H1 (cell line): Measurements from ENCODE around the gene TYRP1. TPM values are rescaled to one million over a fixed set of nuclear protein-coding genes. Genes with fewer than 3 reads are reported as not detected.

Source experiments
- CTCF ChIA-PET: fragments of 300-600 bp; sonication (Branson Sonifier 250); formaldehyde crosslinking; loops from one replicate; lab custom pipeline; 2021; ENCODE audit not compliant: partially characterized antibody; lab: Charles Lee
- POLR2A ChIA-PET: fragments of 300-600 bp; sonication (Branson Sonifier 250); formaldehyde crosslinking; loops from one replicate; lab custom pipeline; 2021; ENCODE audit warnings: inconsistent platforms; ENCODE audit not compliant: partially characterized antibody; lab: Charles Lee
- DNase-seq, 2 experiments: peaks; one replicate each; pipeline versions ENCODE4 v3.0.0 to v3.0.0-alpha.2; 2010 to 2022; ENCODE audit warnings: low spot score in 2 of 2, low read depth in 1 of 2, mixed read lengths in 1 of 2
- FAIRE-seq: peaks from 2 replicates; lab custom pipeline; 2011; peaks lifted over from hg19 to GRCh38; lab: Jason Lieb, UNC
- H2AFZ ChIP-seq: 2 replicates; pipeline ENCODE4 v1.8.1; 2012; ENCODE audit warnings: low read length, inconsistent platforms
- H2AK5ac ChIP-seq: 2 replicates; pipeline ENCODE4 v1.6.1; 2013; ENCODE audit warnings: low read depth, low read length
- H2BK120ac ChIP-seq: replicated peaks from 2 replicates; pipeline ENCODE3; 2013; ENCODE audit warnings: low read depth, low read length, inconsistent platforms
- H2BK12ac ChIP-seq: 2 replicates; pipeline ENCODE4 v1.6.1; 2013; ENCODE audit warnings: low read depth, low read length
- H2BK15ac ChIP-seq: 2 replicates; pipeline ENCODE4 v1.6.1; 2013; ENCODE audit warnings: low read length
- H2BK20ac ChIP-seq: 2 replicates; pipeline ENCODE4 v1.6.1; 2013; ENCODE audit warnings: low read length
- H2BK5ac ChIP-seq: 2 replicates; pipeline ENCODE4 v1.6.1; 2013; ENCODE audit warnings: low read depth, low read length
- H3K14ac ChIP-seq: 2 replicates; pipeline ENCODE4 v1.6.1; 2013; ENCODE audit warnings: inconsistent platforms; ENCODE audit not compliant: insufficient read length
- H3K18ac ChIP-seq: 2 replicates; pipeline ENCODE4 v1.6.1; 2013; ENCODE audit warnings: low read length; ENCODE audit errors: extremely low read depth
- H3K23ac ChIP-seq: 2 replicates; pipeline ENCODE4 v1.6.1; 2013; ENCODE audit warnings: inconsistent platforms; ENCODE audit not compliant: insufficient read length
- H3K23me2 ChIP-seq: 2 replicates; pipeline ENCODE4 v1.6.1; 2013; ENCODE audit warnings: low read depth, low read length
- H3K27ac ChIP-seq: 2 replicates; pipeline ENCODE4 v1.6.1; 2011; ENCODE audit warnings: low read depth, low read length, inconsistent platforms
- H3K27me3 ChIP-seq, 4 experiments: replicated peaks in 1 of 4; 1 replicate in 1 of 4; 2 replicates in 3 of 4; pipeline versions ENCODE4 v1.6.1 to v1.8.1; 2011 to 2013; ENCODE audit warnings: low read length in 3 of 4, mild to moderate bottlenecking in 3 of 4, inconsistent platforms in 2 of 4, mixed read lengths in 2 of 4, moderate library complexity in 1 of 4; ENCODE audit not compliant: control insufficient read depth in 3 of 4, insufficient read depth in 3 of 4; ENCODE audit errors: extremely low read depth in 1 of 4
- H3K36me3 ChIP-seq, 4 experiments: 2 replicates each; pipeline versions ENCODE4 v1.6.1 to v1.8.1; 2011 to 2013; ENCODE audit warnings: mild to moderate bottlenecking in 4 of 4, low read length in 3 of 4, moderate library complexity in 2 of 4, control low read depth in 1 of 4, inconsistent platforms in 1 of 4; ENCODE audit not compliant: insufficient read depth in 4 of 4, control insufficient read depth in 2 of 4
- H3K4ac ChIP-seq: replicated peaks from 2 replicates; pipeline ENCODE3; 2013; ENCODE audit warnings: low read length, low read depth, mixed read lengths, inconsistent platforms; ENCODE audit not compliant: insufficient read length
- H3K4me1 ChIP-seq, 4 experiments: replicated peaks in 1 of 4; 1 replicate in 1 of 4; 2 replicates in 3 of 4; pipeline versions ENCODE4 v1.6.1 to v1.8.1; 2011 to 2013; ENCODE audit warnings: low read length in 3 of 4, inconsistent platforms in 2 of 4, mixed read lengths in 1 of 4; ENCODE audit not compliant: insufficient read depth in 4 of 4, control insufficient read depth in 3 of 4
- H3K4me2 ChIP-seq, 2 experiments: 2 replicates each; pipeline versions ENCODE4 v1.6.1 to v1.8.1; 2011 to 2013; ENCODE audit warnings: low read depth in 2 of 2, low read length in 2 of 2, control low read depth in 1 of 2, inconsistent platforms in 1 of 2, mild to moderate bottlenecking in 1 of 2; ENCODE audit not compliant: insufficient read depth in 1 of 2
- H3K4me3 ChIP-seq, 4 experiments: fragments of 200-600, 300-600 bp in 1 of 4; sonication (generic), shearing (Covaris generic), sonication (Bioruptor Twin) in 1 of 4; 2 replicates each; pipeline versions ENCODE4 v1.5.1 to v1.8.1; 2011 to 2016; ENCODE audit warnings: low read length in 4 of 4, low read depth in 3 of 4, control low read depth in 2 of 4, inconsistent platforms in 2 of 4, mild to moderate bottlenecking in 2 of 4, mixed read lengths in 1 of 4, moderate library complexity in 1 of 4; ENCODE audit not compliant: insufficient read depth in 2 of 4; ENCODE audit errors: extremely low read depth in 1 of 4
- H3K56ac ChIP-seq: replicated peaks from 2 replicates; pipeline ENCODE3; 2013; ENCODE audit warnings: low read depth, mild to moderate bottlenecking, mixed read lengths, low read length, inconsistent platforms; ENCODE audit not compliant: insufficient read length
- H3K79me1 ChIP-seq: 2 replicates; pipeline ENCODE4 v1.6.1; 2013; ENCODE audit warnings: low read depth, low read length, control low read depth
- H3K79me2 ChIP-seq, 2 experiments: 2 replicates each; pipeline versions ENCODE4 v1.6.1 to v1.8.1; 2012 to 2013; ENCODE audit warnings: low read length in 2 of 2, mild to moderate bottlenecking in 2 of 2, inconsistent platforms in 1 of 2; ENCODE audit not compliant: insufficient read depth in 2 of 2, control insufficient read depth in 1 of 2
- H3K9ac ChIP-seq, 4 experiments: replicated peaks in 1 of 4; 1 replicate in 1 of 4; 2 replicates in 3 of 4; pipeline versions ENCODE4 v1.6.1 to v1.8.1; 2011 to 2013; ENCODE audit warnings: low read depth in 3 of 4, low read length in 3 of 4, control low read depth in 2 of 4, mild to moderate bottlenecking in 2 of 4, moderate library complexity in 2 of 4, inconsistent platforms in 1 of 4; ENCODE audit errors: extremely low read depth in 1 of 4
- H3K9me3 ChIP-seq, 2 experiments: 2 replicates each; pipeline versions ENCODE4 v1.6.1 to v1.8.1; 2012 to 2013; ENCODE audit warnings: mild to moderate bottlenecking in 2 of 2, moderate library complexity in 2 of 2, control low read depth in 1 of 2, inconsistent platforms in 1 of 2, low read depth in 1 of 2, low read length in 1 of 2, mixed read lengths in 1 of 2; ENCODE audit not compliant: insufficient read depth in 2 of 2
- H4K20me1 ChIP-seq, 2 experiments: replicated peaks in 1 of 2; 2 replicates each; pipeline versions ENCODE3 to v1.8.1; 2011 to 2013; ENCODE audit warnings: inconsistent platforms in 2 of 2, low read length in 2 of 2, mild to moderate bottlenecking in 1 of 2; ENCODE audit not compliant: insufficient read depth in 2 of 2, control insufficient read depth in 1 of 2
- H4K5ac ChIP-seq: 2 replicates; pipeline ENCODE4 v1.6.1; 2013; ENCODE audit warnings: low read length, low read depth, mixed read lengths, inconsistent platforms; ENCODE audit not compliant: insufficient read length
- H4K8ac ChIP-seq: 2 replicates; pipeline ENCODE4 v1.8.0; 2013; ENCODE audit warnings: mild to moderate bottlenecking, moderate library complexity, low read length, inconsistent platforms; ENCODE audit not compliant: insufficient read depth; ENCODE audit errors: extremely low read depth
- H4K91ac ChIP-seq: replicated peaks from 2 replicates; pipeline ENCODE3; 2013; ENCODE audit warnings: low read length, mixed read lengths, inconsistent platforms; ENCODE audit not compliant: insufficient read length
- CREB1 ChIP-seq: IDR thresholded peaks from 2 replicates; pipeline ENCODE4 v1.6.1; 2012; ENCODE audit warnings: inconsistent platforms
- FOSL1 ChIP-seq: IDR thresholded peaks from 2 replicates; pipeline ENCODE4 v1.6.1; 2011; ENCODE audit warnings: mild to moderate bottlenecking, low read depth, low read length, moderate library complexity; ENCODE audit not compliant: insufficient read depth
- GABPA ChIP-seq: IDR thresholded peaks from 2 replicates; pipeline ENCODE4 v1.6.1; 2011; ENCODE audit warnings: mild to moderate bottlenecking, low read length, moderate library complexity, borderline replicate concordance; ENCODE audit not compliant: insufficient read depth
- JUND ChIP-seq: IDR thresholded peaks from 2 replicates; pipeline ENCODE4 v1.6.1; 2011; ENCODE audit warnings: mild to moderate bottlenecking, improper control_type of control experiment, low read length
- KDM1A ChIP-seq: fragments of 200-600, 300-600 bp; sonication (generic); IDR thresholded peaks from 2 replicates; pipeline ENCODE4 v1.7.1; 2016; ENCODE audit warnings: mild to moderate bottlenecking, low read length, borderline replicate concordance
- KDM4A ChIP-seq: IDR thresholded peaks from one replicate; pipeline ENCODE4 v1.7.1; 2012; ENCODE audit warnings: low read depth, mild to moderate bottlenecking, moderate library complexity, low read length, inconsistent platforms; ENCODE audit not compliant: severe bottlenecking
- MAFK ChIP-seq: IDR thresholded peaks from 2 replicates; pipeline ENCODE4 v1.6.1; 2012; ENCODE audit warnings: low read depth, mild to moderate bottlenecking, improper control_type of control experiment, low read length
- RBBP5 ChIP-seq: IDR thresholded peaks from 2 replicates; pipeline ENCODE4 v1.7.1; 2012; ENCODE audit warnings: low read depth, mild to moderate bottlenecking, inconsistent platforms, low read length, moderate library complexity, borderline replicate concordance
- SIRT6 ChIP-seq: IDR thresholded peaks from one replicate; pipeline ENCODE4 v1.7.1; 2012; ENCODE audit warnings: low read length, inconsistent platforms
- SP1 ChIP-seq: IDR thresholded peaks from 2 replicates; pipeline ENCODE4 v1.6.1; 2011; ENCODE audit warnings: low read depth, low read length
- YY1 ChIP-seq: IDR thresholded peaks from 2 replicates; pipeline ENCODE4 v1.6.1; 2011; ENCODE audit warnings: low read depth, mild to moderate bottlenecking, low read length
- ZNF274 ChIP-seq: IDR thresholded peaks from 2 replicates; pipeline ENCODE4 v1.7.0; 2012; ENCODE audit warnings: low read length, borderline replicate concordance; ENCODE audit errors: extremely low read depth
- WGBS, 2 experiments: shearing (Covaris generic) in 1 of 2; methylation state at CpG; one replicate each; pipeline versions ENCODE4 v1.1.6 to v1.1.7; 2013 to 2015; ENCODE audit warnings: low lambda C conversion rate in 2 of 2, mixed read lengths in 2 of 2, inconsistent platforms in 1 of 2, low coverage in 1 of 2, missing lambda C conversion rate in 1 of 2; ENCODE audit not compliant: insufficient replicate concordance in 2 of 2, insufficient coverage in 1 of 2, insufficient read length in 1 of 2; ENCODE audit errors: extremely low coverage in 1 of 2, missing lambda C conversion rate in 1 of 2; 5-methylcytosine and 5-hydroxymethylcytosine counted together
- long read RNA-seq, 2 experiments: library from RNA in 1 of 2; library from capped mRNA in 1 of 2; stranded (forward); transcript quantifications; one replicate each; pipeline ENCODE4 v2.0.0, GENCODE V29; 2021; ENCODE audit warnings: inconsistent platforms in 1 of 2
- polyA minus RNA-seq, 3 experiments: library from RNA; depleted of rRNA, polyadenylated mRNA; stranded (reverse); fragments of >200 nt; gene quantifications; 1 replicate in 2 of 3; 2 replicates in 1 of 3; pipeline ENCODE4 v1.2.3, GENCODE V29; 2011
- polyA plus RNA-seq, 7 experiments: library from polyadenylated mRNA; depleted of rRNA in 3 of 7; stranded (reverse) in 5 of 7; unstranded in 2 of 7; fragments of >200 nt in 5 of 7; fragments of 200-250 nt in 2 of 7; gene quantifications; 1 replicate in 5 of 7; 2 replicates in 1 of 7; 4 replicates in 1 of 7; pipeline versions ENCODE4 v1.2.1 to v1.2.3, GENCODE V29; 2011 to 2013; ENCODE audit warnings: missing spikeins in 2 of 7, mixed read lengths in 2 of 7
- total RNA-seq: library from RNA; stranded (reverse); fragmentation: NEBNext Ultra II Directional; extraction: Animal tissue kit (Norgen Biotek cat#: 25700); gene quantifications from 2 replicates; pipeline ENCODE4 v1.2.1, GENCODE V29; 2021

TYRP1 gene
- total RNA-seq = not detected in 2 replicates
- polyA plus RNA-seq (2011; rRNA removed) = 0.15 and 0.16 TPM in 2 replicates
- 0.12 TPM for polyA plus RNA-seq (2011; cell fraction: cytosol; rRNA removed)
- polyA plus RNA-seq (2011; cell fraction: nucleus; rRNA removed) = 0.53 TPM
- 0.15 TPM in 2 of 4 replicates, not detected in the others for polyA plus RNA-seq (2012, experiment 1 of 2)
- not detected for polyA plus RNA-seq (2012, experiment 2 of 2)
- polyA plus RNA-seq (2013, experiment 1 of 2) = 0.14 TPM
- 0.17 TPM for polyA plus RNA-seq (2013, experiment 2 of 2)
- polyA minus RNA-seq (2011; rRNA and poly(A)+ RNA removed) = 0.29 TPM in 1 of 2 replicates, not detected in the other
- polyA minus RNA-seq (2011; cell fraction: cytosol; rRNA and poly(A)+ RNA removed) = not detected
- not detected for polyA minus RNA-seq (2011; cell fraction: nucleus; rRNA and poly(A)+ RNA removed)
- long read RNA-seq, experiment 1 = 0 reads
- long read RNA-seq, experiment 2 = 0 reads

DNA sequence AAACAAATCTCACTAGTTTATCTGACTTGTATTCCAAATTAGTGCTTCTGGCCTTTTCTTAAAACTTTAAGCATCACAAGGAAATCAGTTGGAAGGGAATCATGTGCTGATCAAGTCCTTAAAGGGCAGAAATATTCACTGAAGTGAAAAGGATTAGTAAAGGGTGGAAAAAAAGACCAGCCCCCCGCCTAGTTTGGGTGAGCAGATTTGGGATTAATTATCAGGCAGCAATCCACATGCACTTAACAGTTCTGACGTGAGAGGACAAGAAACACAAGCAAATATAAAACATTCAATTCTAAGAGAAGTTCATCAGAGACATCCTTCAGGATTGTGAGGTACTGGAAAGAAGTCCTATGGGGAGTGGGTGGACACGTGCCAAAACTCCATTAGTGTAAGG lies at the start of gene TYRP1:
Gene TYRP1 (plus strand): TSS at position 245 of the 400 bp plus-strand sequence. CDS start 612 bp downstream, outside the sequence.
- H4K5ac ChIP-seq = no peak within 1 kb of the TSS
- H2BK5ac ChIP-seq = no peak within 1 kb of the TSS
- no peak within 1 kb of the TSS for H2BK20ac ChIP-seq
- no peak within 1 kb of the TSS for H3K23ac ChIP-seq
- no peak within 1 kb of the TSS for H3K4me2 ChIP-seq
- POLR2A ChIA-PET = no interaction called here
- no peaks in the 10 kb centered on the region for H3K27me3 ChIP-seq
- no peaks in the 10 kb centered on the region for H3K79me1 ChIP-seq
- H4K8ac ChIP-seq = no peak within 1 kb of the TSS
- no peak within 1 kb of the TSS for H4K91ac ChIP-seq
- DNase-seq (no peak), FAIRE-seq (no peak)
- H2BK120ac ChIP-seq = no peak within 1 kb of the TSS
- WGBS, 2 experiments = 95% methylated on average over 3 of the region's 3 CpGs; no CpG with 5 or more reads in 1 of the 2 experiments
- no peak within 1 kb of the TSS for H2BK15ac ChIP-seq
- 0 out of 2 replicates have a peak within 1 kb of the TSS, but pooled peaks have one; percentile 40 for H2AFZ ChIP-seq
- no peak within 1 kb of the TSS for H3K9ac ChIP-seq
- no peak within 1 kb of the TSS for H3K27ac ChIP-seq
- no peak within 1 kb of the TSS for H3K14ac ChIP-seq
- CTCF ChIA-PET = no interaction called here
- H3K9me3 ChIP-seq = no peaks in the 10 kb centered on the region
- H3K36me3 ChIP-seq = no peaks in the 10 kb centered on the region
- H2AK5ac ChIP-seq = no peak within 1 kb of the TSS
- no peak within 1 kb of the TSS for H3K4ac ChIP-seq
- no peak within 1 kb of the TSS for H2BK12ac ChIP-seq
- H3K18ac ChIP-seq = no peak within 1 kb of the TSS
- H3K4me1 ChIP-seq = no peaks in the 10 kb centered on the region
- H3K79me2 ChIP-seq = no peaks in the 10 kb centered on the region
- no peak within 1 kb of the TSS for H3K56ac ChIP-seq
- peaks cover 2% of the 10 kb centered on the region; the same call in 1 of the 2 replicates for H3K23me2 ChIP-seq
- H3K4me3 ChIP-seq = no peak within 1 kb of the TSS
- no peaks in the 10 kb centered on the region for H4K20me1 ChIP-seq
- TF ChIP-seq FOSL1 (no peak), YY1 (no peak), ZNF274 (no peak), MAFK (no peak), SP1 (no peak), GABPA (no peak), RBBP5 (no peak), KDM1A (no peak), SIRT6 (no peak), JUND (no peak), KDM4A (no peak), CREB1 (no peak)
